CD14-positive monocyte (primary cell): Measurements from ENCODE around the gene PSMD7. TPM values are rescaled to one million over a fixed set of nuclear protein-coding genes. Genes with fewer than 3 reads are reported as not detected.
"Not testable (repeated sequence)": the region's sequence is repeated elsewhere in the genome, so short reads cannot be mapped to it uniquely, and the experiment has no call there.

Experiments used
- DNase-seq, 3 donors: peaks; one replicate each; pipeline ENCODE4 v3.0.0-alpha.2; 2011 to 2022
- H2AFZ ChIP-seq: 2 replicates; pipeline ENCODE4 v1.6.0; 2012; ENCODE audit warnings: mild to moderate bottlenecking, low read depth, low read length, inconsistent platforms; ENCODE audit not compliant: insufficient read depth, poor library complexity, severe bottlenecking
- H3K27ac ChIP-seq, 2 donors: 1 replicate in 1 of 2; 2 replicates in 1 of 2; pipeline ENCODE4 v1.5.1; 2012 to 2013; ENCODE audit warnings: low read length in 2 of 2, control low read depth in 1 of 2, inconsistent platforms in 1 of 2, low read depth in 1 of 2, mild to moderate bottlenecking in 1 of 2
- H3K27me3 ChIP-seq, 2 donors: one replicate each; pipeline versions ENCODE4 v1.6.0 to v1.6.1; 2011 to 2013; ENCODE audit warnings: low read length in 2 of 2; ENCODE audit not compliant: control insufficient read depth in 2 of 2, insufficient read depth in 2 of 2
- H3K36me3 ChIP-seq, 2 donors: replicated peaks in 1 of 2; 1 replicate in 1 of 2; 2 replicates in 1 of 2; pipeline versions ENCODE4 v1.5.1 to v1.6.1; 2012 to 2013; ENCODE audit warnings: low read length in 2 of 2, control low read depth in 1 of 2, inconsistent platforms in 1 of 2, mild to moderate bottlenecking in 1 of 2; ENCODE audit not compliant: insufficient read depth in 2 of 2, control insufficient read depth in 1 of 2
- H3K4me1 ChIP-seq, 2 donors: 1 replicate in 1 of 2; 2 replicates in 1 of 2; pipeline versions ENCODE4 v1.5.1 to v1.6.1; 2012 to 2013; ENCODE audit warnings: low read length in 2 of 2, control low read depth in 1 of 2, inconsistent platforms in 1 of 2, mild to moderate bottlenecking in 1 of 2, moderate library complexity in 1 of 2; ENCODE audit not compliant: insufficient read depth in 2 of 2, control insufficient read depth in 1 of 2
- H3K4me2 ChIP-seq: replicated peaks from 2 replicates; pipeline ENCODE3; 2012; ENCODE audit warnings: low read length, moderate library complexity, mild to moderate bottlenecking; ENCODE audit not compliant: poor library complexity, severe bottlenecking; ENCODE audit errors: extremely low read depth
- H3K4me3 ChIP-seq, 3 experiments: fragments of 200-600 bp in 1 of 3; sonication (generic) in 1 of 3; replicated peaks in 1 of 3; 1 replicate in 2 of 3; 2 replicates in 1 of 3; pipeline ENCODE4 v1.5.1; 2011 to 2013; ENCODE audit warnings: low read length in 3 of 3, mild to moderate bottlenecking in 3 of 3, control low read depth in 2 of 3, low read depth in 2 of 3, inconsistent platforms in 1 of 3, moderate library complexity in 1 of 3
- H3K79me2 ChIP-seq: 2 replicates; pipeline ENCODE4 v1.6.0; 2012; ENCODE audit warnings: mild to moderate bottlenecking, control low read depth, inconsistent platforms, low read length, moderate library complexity; ENCODE audit not compliant: insufficient read depth
- H3K9ac ChIP-seq: 2 replicates; pipeline ENCODE4 v1.6.0; 2017; ENCODE audit warnings: low read length, mild to moderate bottlenecking; ENCODE audit not compliant: insufficient read depth, poor library complexity, severe bottlenecking
- H3K9me3 ChIP-seq, 2 donors: replicated peaks in 1 of 2; 1 replicate in 1 of 2; 2 replicates in 1 of 2; pipeline versions ENCODE4 v1.5.1 to v1.6.1; 2012 to 2013; ENCODE audit warnings: low read length in 2 of 2, control low read depth in 1 of 2; ENCODE audit not compliant: control insufficient read depth in 1 of 2, insufficient read depth in 1 of 2
- H4K20me1 ChIP-seq: 2 replicates; pipeline ENCODE4 v1.6.0; 2012; ENCODE audit warnings: mild to moderate bottlenecking, low read length, control low read depth, moderate library complexity; ENCODE audit not compliant: insufficient read depth
- H3K27ac Mint-ChIP-seq, 7 donors: one replicate each; pipeline ENCODE4 v1.8.0; 2020; ENCODE audit warnings: mild to moderate bottlenecking in 7 of 7, mixed read lengths in 7 of 7, moderate library complexity in 6 of 7, inconsistent platforms in 2 of 7
- H3K27me3 Mint-ChIP-seq, 3 donors: one replicate each; pipeline ENCODE4 v1.8.0; 2021 to 2022; ENCODE audit warnings: low read depth in 3 of 3, mild to moderate bottlenecking in 3 of 3, mixed read lengths in 3 of 3, moderate library complexity in 3 of 3, inconsistent platforms in 1 of 3
- H3K36me3 Mint-ChIP-seq, 2 donors: one replicate each; pipeline ENCODE4 v1.8.0; 2020; ENCODE audit warnings: mixed read lengths in 2 of 2, inconsistent platforms in 1 of 2, mild to moderate bottlenecking in 1 of 2
- H3K4me1 Mint-ChIP-seq: one replicate; pipeline ENCODE4 v1.8.0; 2020; ENCODE audit warnings: mild to moderate bottlenecking, mixed read lengths
- H3K4me3 Mint-ChIP-seq, 2 donors: one replicate each; pipeline ENCODE4 v1.8.0; 2020; ENCODE audit warnings: mild to moderate bottlenecking in 2 of 2, mixed read lengths in 2 of 2, moderate library complexity in 1 of 2
- H3K9me3 Mint-ChIP-seq, 7 donors: one replicate each; pipeline ENCODE4 v1.8.0; 2020 to 2022; ENCODE audit warnings: mixed read lengths in 7 of 7, mild to moderate bottlenecking in 6 of 7, moderate library complexity in 6 of 7, inconsistent platforms in 2 of 7
- CTCF ChIP-seq: fragments of 200-600 bp; IDR thresholded peaks from one replicate; pipeline ENCODE4 v1.8.0; 2022; ENCODE audit warnings: antibody characterized with exemption, mild to moderate bottlenecking
- WGBS: methylation state at CpG from one replicate; pipeline ENCODE4 v1.1.5; 2013; ENCODE audit warnings: missing lambda C conversion rate; ENCODE audit not compliant: insufficient coverage; 5-methylcytosine and 5-hydroxymethylcytosine counted together
- intact Hi-C, 2 donors: fragments of 100-400 bp; cut with micrococcal nuclease; formaldehyde crosslinking; loops; one replicate each; pipeline versions ENCODE4 v1.15.0 to v1.15.1; 2023
- polyA plus RNA-seq, 3 donors: library from polyadenylated mRNA; depleted of rRNA in 1 of 3; unstranded in 2 of 3; stranded (reverse) in 1 of 3; fragments of 300-500 nt in 2 of 3; fragments of >200 nt in 1 of 3; fragmentation: Illumina TruSeq in 2 of 3; gene quantifications; 1 replicate in 2 of 3; 2 replicates in 1 of 3; pipeline ENCODE4 v1.2.3, GENCODE V29; 2012 to 2021

The PSMD7 gene
- polyA plus RNA-seq, 3 donors = 61.3 to 118 (median 96.7) TPM

GRCh38 chr16:74325641-74326040, 29.0 kb downstream of the PSMD7 start:
- Mint-ChIP-seq H3K4me1 (no peaks in the 10 kb centered on the region), H3K27ac (peak overlapping the region in 1 of 7 donors; percentile 47)
- WGBS = 96% methylated on average over 10 of the region's 10 CpGs

GRCh38 chr16:74328346-74328745, 31.7 kb downstream of the PSMD7 start:
- DNase-seq, H3K79me2 ChIP-seq, H3K27ac ChIP-seq, H3K27me3 Mint-ChIP-seq, H3K9me3 ChIP-seq, H3K4me1 Mint-ChIP-seq, H3K27me3 ChIP-seq, H3K4me3 ChIP-seq, H3K9me3 Mint-ChIP-seq, intact Hi-C loops, H3K27ac Mint-ChIP-seq, H2AFZ ChIP-seq, H3K4me1 ChIP-seq, H4K20me1 ChIP-seq, H3K9ac ChIP-seq, H3K4me2 ChIP-seq, H3K4me3 Mint-ChIP-seq: not testable (repeated sequence)
- peaks cover 50 to 74% of the 10 kb centered on the region in 2 donors for H3K36me3 Mint-ChIP-seq
- H3K36me3 ChIP-seq = peaks cover 43 to 69% of the 10 kb centered on the region in 2 donors
- WGBS = 88% methylated on average over 2 of the region's 9 CpGs

More at GRCh38 chr16:74325641-74326040, 29.0 kb downstream of the PSMD7 start:
- no peak overlapping the region for H3K4me3 Mint-ChIP-seq
- H3K4me2 ChIP-seq = no peak overlapping the region
- peaks cover 35 to 60% of the 10 kb centered on the region in 2 donors for H3K36me3 Mint-ChIP-seq
- no peaks in the 10 kb centered on the region for H3K4me1 ChIP-seq
- H3K9ac ChIP-seq = no peak overlapping the region
- H3K27me3 Mint-ChIP-seq = no peaks in the 10 kb centered on the region
- peaks cover 28 to 44% of the 10 kb centered on the region in 2 donors for H3K36me3 ChIP-seq
- no peaks in the 10 kb centered on the region for H3K27me3 ChIP-seq
- no peak overlapping the region for H3K4me3 ChIP-seq
- no peak for DNase-seq
- intact Hi-C loops = no loop called here
- H3K27ac ChIP-seq = no peak overlapping the region
- no peaks in the 10 kb centered on the region for H4K20me1 ChIP-seq
- no peaks in the 10 kb centered on the region for H3K9me3 Mint-ChIP-seq
- no peak overlapping the region for H2AFZ ChIP-seq
- no peak for TF ChIP-seq CTCF
- no peaks in the 10 kb centered on the region for H3K9me3 ChIP-seq
- H3K79me2 ChIP-seq = no peaks in the 10 kb centered on the region

GRCh38 chr16:74332469-74332868, 35.9 kb downstream of the PSMD7 start:
- H3K4me1 Mint-ChIP-seq, H3K27ac ChIP-seq, H3K27me3 ChIP-seq, DNase-seq, H3K4me3 ChIP-seq, H4K20me1 ChIP-seq, intact Hi-C loops, H3K9ac ChIP-seq, H3K4me1 ChIP-seq, H3K9me3 ChIP-seq, H3K4me2 ChIP-seq, H3K79me2 ChIP-seq, H3K4me3 Mint-ChIP-seq, H3K9me3 Mint-ChIP-seq, H2AFZ ChIP-seq, H3K27me3 Mint-ChIP-seq: not testable (repeated sequence)
- Mint-ChIP-seq H3K27ac (peak overlapping the region in 1 of 7 donors; percentile 29), H3K36me3 (peaks cover 43 to 70% of the 10 kb centered on the region in 2 donors)
- peaks cover 33 to 68% of the 10 kb centered on the region in 2 donors for H3K36me3 ChIP-seq
- 97% methylated on average over 4 of the region's 8 CpGs for WGBS

- peaks cover 38 to 74% of the 10 kb centered on the region in 2 donors for H3K36me3 ChIP-seq
- H3K36me3 Mint-ChIP-seq = peaks cover 54 to 78% of the 10 kb centered on the region in 2 donors
- H3K9me3 ChIP-seq, H3K27me3 ChIP-seq, H3K4me1 ChIP-seq, H3K9me3 Mint-ChIP-seq, DNase-seq, H3K27me3 Mint-ChIP-seq, H3K79me2 ChIP-seq, H3K27ac ChIP-seq, H3K4me2 ChIP-seq, H3K4me3 Mint-ChIP-seq, H3K9ac ChIP-seq, H2AFZ ChIP-seq, H3K4me1 Mint-ChIP-seq, H3K27ac Mint-ChIP-seq, H4K20me1 ChIP-seq, H3K4me3 ChIP-seq, intact Hi-C loops: not testable (repeated sequence)
- WGBS = no CpG with 5 or more reads among the region's 3 CpGs
Measured at GRCh38 chr16:74337506-74337905, 40.9 kb downstream of the PSMD7 start.
